CD4-positive, alpha-beta T cell treated with Interleukin-15 for 4 hours (primary cell): ENCODE measurements around the gene CEP350.
"Not testable (repeated sequence)": the region's sequence is repeated elsewhere in the genome, so short reads cannot be mapped to it uniquely, and the experiment has no call there.

Experiments
- DNase-seq: peaks from one replicate; pipeline ENCODE4 v3.0.0-alpha.2; 2020; ENCODE audit warnings: low spot score

Gene CEP350

DNA sequence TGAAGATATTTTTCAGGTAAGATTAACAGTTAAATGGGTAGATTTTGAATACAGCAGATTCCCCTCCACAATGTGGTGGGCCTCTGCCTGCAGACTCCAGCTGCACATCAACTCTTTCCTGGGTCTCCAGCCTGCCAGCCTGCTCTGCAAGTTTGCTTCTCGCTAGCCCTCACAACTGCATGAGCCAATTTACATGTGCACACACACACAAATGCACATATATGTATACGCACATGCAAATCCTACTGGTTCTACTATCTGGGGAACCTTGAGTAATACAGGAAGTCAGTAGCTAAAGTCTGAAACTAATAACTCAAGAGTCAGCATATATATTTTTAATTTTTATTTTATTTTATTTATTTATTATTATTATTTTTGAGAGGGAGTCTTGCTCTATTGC lies 165.2 kb downstream of the CEP350 start:
- DNase-seq: no peak

DNA sequence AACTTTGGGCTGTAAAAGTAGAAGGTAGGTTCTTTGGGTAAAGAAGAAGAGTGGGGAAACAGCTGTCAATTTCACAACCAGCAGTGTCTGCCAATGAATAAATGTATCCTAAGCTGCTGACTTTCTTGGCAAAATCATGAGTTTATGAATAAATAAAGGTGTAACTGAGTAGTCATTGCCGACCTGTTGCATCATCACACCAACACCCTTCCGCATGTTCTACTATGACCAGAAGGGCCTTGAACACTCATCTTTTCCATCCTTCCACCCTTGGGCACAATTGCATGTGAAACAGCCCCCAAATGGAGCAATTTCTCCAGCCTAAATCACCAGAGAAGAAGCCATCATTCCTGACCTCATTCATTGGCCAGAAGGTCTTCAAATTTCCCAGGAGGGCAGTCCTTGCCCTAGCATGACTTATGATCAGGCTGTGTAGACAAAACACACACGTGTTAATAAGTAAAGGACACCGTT lies 168.9 kb downstream of the CEP350 start:
- DNase-seq: no peak

DNA sequence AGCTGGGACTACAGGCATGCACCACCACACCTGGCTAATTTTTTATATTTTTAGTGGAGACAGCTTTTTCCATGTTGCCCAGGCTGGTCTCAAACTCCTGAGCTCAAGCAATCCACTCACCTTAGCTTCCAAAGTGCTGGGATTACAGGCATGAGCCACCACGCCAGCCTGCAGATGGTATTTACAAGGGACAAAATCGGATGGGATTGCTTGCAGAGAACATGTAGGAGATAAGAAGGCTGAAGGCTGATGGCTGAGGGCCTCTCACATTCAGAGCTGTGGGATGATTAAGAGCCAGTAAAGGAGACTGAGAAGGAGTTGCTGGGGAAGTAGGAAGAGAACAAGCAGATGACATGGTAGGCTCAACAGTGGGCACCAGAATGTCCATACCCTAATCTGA lies 176.0 kb downstream of the CEP350 start:
- DNase-seq: no peak

DNA sequence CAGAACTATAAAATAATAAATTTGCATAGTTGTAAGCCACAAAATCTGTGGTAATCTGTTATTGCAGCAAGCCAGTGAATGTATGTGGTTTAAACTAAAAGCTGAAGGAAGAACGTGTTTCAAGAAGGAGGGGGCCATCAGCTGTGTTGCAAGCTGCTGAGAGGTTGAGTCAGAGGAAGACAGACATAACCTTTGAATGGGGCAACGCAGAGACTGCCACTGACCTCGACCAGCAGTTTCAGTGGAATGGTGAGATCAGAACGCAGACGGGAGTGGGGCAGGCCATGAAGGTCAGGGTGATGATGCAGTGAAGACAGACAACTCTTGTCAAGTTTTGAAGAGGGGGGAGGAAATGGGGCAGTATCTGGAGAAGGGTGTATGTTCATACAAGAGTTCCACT lies 176.9 kb downstream of the CEP350 start:
- DNase-seq: no peak

DNA sequence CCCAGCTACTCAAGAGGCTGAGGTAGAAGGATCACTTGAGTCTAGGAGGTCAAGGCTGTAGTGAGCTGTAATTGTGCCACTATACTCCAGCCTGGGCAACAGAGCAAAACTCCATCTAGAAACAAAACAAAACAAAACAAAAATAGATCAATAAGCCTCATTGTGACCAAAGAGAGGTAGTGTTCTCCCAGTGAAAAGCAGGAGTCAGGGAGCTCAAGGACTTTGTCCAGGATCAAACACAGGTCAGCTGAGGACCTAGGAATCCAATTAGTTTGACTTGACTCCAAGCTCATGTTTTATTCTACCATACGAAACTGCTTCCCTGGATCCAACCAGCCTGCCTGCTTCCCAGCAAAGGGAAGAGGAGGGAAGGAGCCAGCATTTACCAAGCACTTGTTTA lies 178.6 kb downstream of the CEP350 start:
- DNase-seq: no peak

DNA sequence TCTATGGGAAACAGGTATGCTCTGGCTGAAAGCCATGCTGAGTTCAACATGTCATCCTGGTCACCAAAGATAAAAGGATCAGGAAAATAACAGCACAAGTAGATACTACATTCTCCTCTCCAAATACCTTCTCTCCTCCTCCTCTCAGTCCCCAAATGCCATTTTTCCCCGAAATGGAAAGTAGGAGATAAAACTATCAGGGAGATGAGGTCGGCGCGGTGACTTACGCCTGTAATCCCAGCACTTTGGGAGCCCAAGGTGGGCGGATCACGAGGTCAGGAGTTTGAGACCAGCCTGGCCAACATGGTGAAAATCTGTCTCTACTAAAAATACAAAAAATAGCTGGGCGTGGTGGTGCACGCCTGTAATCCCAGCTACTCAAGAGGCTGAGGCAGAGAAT lies 179.1 kb downstream of the CEP350 start:
- not testable (repeated sequence) for DNase-seq

DNA sequence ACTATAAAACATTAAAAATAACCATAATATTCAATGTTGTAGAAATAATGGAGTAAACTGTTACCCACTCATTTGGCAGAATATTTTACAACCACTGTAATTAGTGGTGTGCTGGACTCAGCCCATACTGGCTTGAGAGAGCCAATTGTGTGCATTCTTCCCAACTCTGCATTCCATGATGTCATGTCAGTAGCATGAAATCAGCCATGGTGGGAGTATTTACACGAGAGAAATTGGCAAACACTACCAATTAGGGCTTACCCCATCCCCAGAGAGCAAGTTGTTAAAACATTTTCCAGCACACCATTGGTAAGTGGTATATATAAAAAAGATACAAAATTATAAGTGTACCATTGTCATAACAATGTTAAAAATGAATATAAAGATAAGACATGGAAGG lies 180.9 kb downstream of the CEP350 start:
- DNase-seq: no peak

DNA sequence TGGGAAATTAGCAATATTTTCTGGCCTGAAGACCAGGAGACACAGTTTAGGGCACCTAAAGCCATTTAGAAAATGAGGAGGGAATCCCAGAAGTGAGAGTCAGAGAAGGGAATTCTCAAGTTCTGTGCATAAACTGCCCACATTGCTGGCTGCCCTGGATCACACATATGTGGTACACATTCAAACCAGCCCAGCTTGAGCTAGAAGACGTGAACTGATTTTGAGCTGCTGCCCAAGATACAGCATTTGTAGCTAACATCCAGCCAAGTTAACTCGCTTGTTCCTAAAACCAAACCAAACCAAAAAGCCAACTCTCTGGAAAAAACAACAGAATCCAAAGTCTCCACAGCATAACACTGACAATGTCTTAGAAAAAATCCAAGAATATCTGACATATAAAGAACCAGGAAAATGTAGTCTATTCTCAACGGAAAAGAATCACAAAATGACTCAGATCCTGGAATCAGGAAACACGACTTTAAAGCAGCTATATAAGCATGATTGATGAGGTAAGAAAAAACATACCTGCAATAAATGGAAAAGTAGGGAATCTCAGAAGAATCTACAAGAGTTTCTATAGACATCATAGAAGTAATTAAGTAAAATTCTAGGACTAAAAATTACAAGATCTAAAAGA lies 181.8 kb downstream of the CEP350 start:
- DNase-seq: no peak

GRCh38 chr1:180136968-180137356 lies 182.4 kb downstream of the CEP350 start:
- DNase-seq: no peak

- no peak for DNase-seq
These were observed 183.2 kb downstream of the CEP350 start for GRCh38 chr1:180137776-180138175.

- DNase-seq: no peak
These were observed 186.8 kb downstream of the CEP350 start for GRCh38 chr1:180141381-180141934.

DNA sequence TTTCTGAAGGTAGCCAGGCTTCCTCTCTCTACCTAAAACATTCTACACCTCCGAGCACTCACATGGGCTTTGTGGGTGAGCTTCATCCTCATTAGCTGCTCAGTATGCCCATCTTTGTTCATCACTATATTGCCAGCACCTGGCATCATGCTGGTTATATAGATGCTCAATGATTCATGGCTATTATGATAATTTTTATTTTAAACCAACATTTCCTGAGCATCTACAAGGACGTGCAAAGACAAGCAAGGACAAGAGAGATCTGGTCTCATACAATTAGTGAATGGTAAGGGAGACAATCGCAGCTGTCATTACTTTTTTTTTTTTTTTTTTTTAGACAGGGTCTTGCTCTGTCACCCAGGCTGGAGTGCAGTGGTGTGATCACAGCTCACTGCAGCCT lies 188.7 kb downstream of the CEP350 start:
- no peak for DNase-seq

DNA sequence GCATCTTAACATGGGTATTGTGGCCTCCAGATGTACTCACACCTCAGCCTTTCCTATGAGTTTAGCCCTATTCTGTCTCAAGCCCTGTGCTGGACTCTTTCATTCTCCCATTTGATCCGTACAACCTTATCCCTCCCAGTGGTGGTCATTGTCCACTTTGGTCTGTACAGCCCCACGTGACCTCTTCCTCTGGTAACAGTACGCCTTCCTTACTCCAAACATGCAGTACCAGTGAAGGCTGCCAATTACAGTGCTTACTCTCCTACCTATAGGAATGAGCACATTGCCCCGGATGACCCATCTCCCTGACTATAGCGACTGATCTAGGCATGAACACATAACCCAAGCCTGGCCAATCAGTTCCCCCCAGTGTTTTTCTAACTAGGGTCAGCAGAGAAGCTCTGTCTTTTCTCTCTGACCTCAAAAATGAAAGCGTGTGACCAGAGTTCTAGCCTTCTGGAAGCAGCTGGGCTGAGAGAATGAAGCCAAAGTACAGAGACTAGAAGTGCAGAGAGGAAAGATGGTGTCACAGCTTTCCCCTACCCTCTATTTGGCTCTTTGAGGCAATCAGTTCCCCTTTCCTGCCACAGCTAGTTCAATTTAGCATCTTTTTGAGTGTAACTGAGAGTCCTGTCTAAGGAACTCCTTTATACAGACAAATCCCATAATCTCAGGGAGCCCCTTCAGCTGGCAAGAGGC lies 190.2 kb downstream of the CEP350 start:
- no peak for DNase-seq

GRCh38 chr1:180145446-180145845 lies 190.8 kb downstream of the CEP350 start:
- DNase-seq: no peak

DNA sequence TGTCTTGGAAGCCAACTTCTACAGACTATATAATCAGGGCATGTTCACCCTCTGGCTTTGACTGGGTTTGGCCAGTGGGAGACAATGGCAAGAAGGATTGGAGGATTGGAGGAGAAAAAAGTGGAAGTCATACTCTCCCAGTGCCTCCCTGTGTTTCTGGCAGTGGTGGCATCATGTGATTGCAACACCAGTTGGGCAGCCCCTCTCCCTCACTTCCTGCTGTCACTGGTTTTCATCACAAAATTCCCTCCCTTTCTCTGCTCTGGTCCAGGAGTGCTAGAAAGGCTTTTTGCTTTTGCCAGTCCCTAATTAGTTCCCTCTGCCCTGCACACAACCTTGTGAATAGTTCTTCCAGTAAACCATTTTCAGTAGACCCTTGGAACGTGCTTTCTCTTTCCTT lies 196.4 kb downstream of the CEP350 start:
- DNase-seq: no peak

DNA sequence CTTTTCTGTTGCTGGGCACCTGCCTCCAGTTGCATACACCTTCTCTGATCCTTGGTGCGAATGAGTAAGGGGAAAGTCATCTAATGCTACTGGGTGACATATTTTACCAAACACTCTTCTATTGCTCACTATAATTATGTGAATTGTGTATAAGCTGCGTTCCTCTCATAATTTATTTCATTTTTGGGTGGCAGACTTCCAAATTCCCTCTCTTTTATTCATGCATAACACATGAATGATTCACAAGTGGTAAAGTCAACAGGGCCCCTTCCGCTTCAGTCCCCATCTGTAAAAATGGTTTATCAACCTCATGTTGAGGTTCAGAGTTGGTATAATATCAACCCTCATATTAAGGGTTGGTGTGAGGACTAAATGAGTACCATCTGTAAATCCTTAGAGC lies 196.9 kb downstream of the CEP350 start:
- DNase-seq: no peak

DNA sequence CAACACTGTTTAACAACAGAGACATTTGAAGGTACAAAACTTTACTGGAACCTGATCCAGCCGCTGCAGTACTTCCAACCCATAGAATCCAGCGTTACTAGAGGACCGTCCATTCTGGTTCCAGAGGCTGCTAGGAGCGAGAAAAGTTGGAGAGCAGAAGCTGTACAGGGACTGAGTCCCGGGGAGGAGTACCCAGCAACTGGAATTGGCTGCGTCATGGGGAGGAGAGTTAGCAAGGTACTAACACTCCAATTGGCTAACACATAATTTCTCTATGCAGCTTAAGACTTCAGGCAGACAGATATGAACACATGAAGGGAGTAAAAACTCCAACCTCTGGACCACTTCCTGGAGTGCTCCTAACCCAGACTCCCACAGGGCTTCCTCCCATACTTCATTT lies 198.0 kb downstream of the CEP350 start:
- no peak for DNase-seq

GRCh38 chr1:180153032-180153431 lies 198.4 kb downstream of the CEP350 start:
- no peak for DNase-seq

GRCh38 chr1:180154003-180154324 lies 199.4 kb downstream of the CEP350 start:
- DNase-seq: no peak

- peak; percentile 90 for DNase-seq
These were observed 199.9 kb downstream of the CEP350 start, which contains the start of gene QSOX1 for GRCh38 chr1:180154325-180155181. Gene QSOX1, plus strand, starts transcription at chr1:180154869. Its CDS starts 39 bp downstream, at chr1:180154908.

- no peak for DNase-seq
These were observed 200.6 kb downstream of the CEP350 start for GRCh38 chr1:180155182-180155682.

- DNase-seq: no peak
These were observed 201.6 kb downstream of the CEP350 start for GRCh38 chr1:180156201-180156600.
